HCT116 (cell line): ENCODE measurements around the gene TRRAP. TPM values are rescaled to one million over a fixed set of nuclear protein-coding genes. Genes with fewer than 3 reads are reported as not detected.

ENCODE experiments used
- ATAC-seq: fragments of 200-7000 bp; cut with Tn5 transposase; 2 replicates; pipeline ENCODE4 v1.9.1; 2020; ENCODE audit warnings: mild to moderate bottlenecking, moderate library complexity
- BruUV-seq: library from RNA; stranded (reverse); fragments of 400-500 nt; replicated peaks from 2 replicates; lab custom pipeline; 2021; lab: Mats Ljungman, UMichigan
- CTCF ChIA-PET: fragments of 300-600 bp; sonication (Branson Sonifier 250); formaldehyde crosslinking; loops from one replicate; lab custom pipeline; 2021; ENCODE audit warnings: antibody characterized with exemption; lab: Charles Lee
- POLR2A ChIA-PET: fragments of 300-600, 350-600 bp; sonication (Branson Sonifier 250); formaldehyde crosslinking; loops from one replicate; lab custom pipeline; 2021; ENCODE audit warnings: antibody characterized with exemption; lab: Charles Lee
- RAD21 ChIA-PET, 2 experiments: fragments of 300-600 bp; sonication (Branson Sonifier 250); formaldehyde crosslinking; loops; one replicate each; lab custom pipeline; 2023; ENCODE audit warnings: low total read pairs in 2 of 2; ENCODE audit not compliant: uncharacterized antibody in 2 of 2, unreplicated experiment in 2 of 2, low non-redundant PET in 1 of 2; lab: Charles Lee
- DNase-seq: peaks from one replicate; pipeline ENCODE4 v3.0.0-alpha.2; 2010; ENCODE audit warnings: low read depth, low spot score
- H2AFZ ChIP-seq: fragments of 200-600 bp; shearing (Covaris generic), sonication (generic); 2 replicates; pipeline ENCODE4 v1.6.1; 2017; ENCODE audit warnings: low read depth, mixed run types, mixed read lengths, antibody characterized with exemption, low read length; ENCODE audit not compliant: poor library complexity, severe bottlenecking
- H3K27ac ChIP-seq: 2 replicates; pipeline ENCODE4 v1.5.1; 2012; ENCODE audit warnings: low read depth, low read length
- H3K27me3 ChIP-seq: fragments of 200-600 bp; sonication (generic); 2 replicates; pipeline ENCODE4 v1.6.1; 2016; ENCODE audit warnings: mixed run types, low read length, mixed read lengths; ENCODE audit not compliant: insufficient read depth
- H3K36me3 ChIP-seq, 2 experiments: fragments of 200-500 bp in 1 of 2; fragments of 200-600 bp in 1 of 2; sonication (Bioruptor generic) in 1 of 2; sonication (generic) in 1 of 2; 2 replicates each; pipeline versions ENCODE4 v1.5.1 to v1.6.1; 2014 to 2016; ENCODE audit warnings: low read length in 2 of 2, inconsistent platforms in 1 of 2, mixed read lengths in 1 of 2, mixed run types in 1 of 2; ENCODE audit not compliant: insufficient read depth in 2 of 2, control insufficient read depth in 1 of 2
- H3K4me1 ChIP-seq, 2 experiments: fragments of 200-600 bp in 1 of 2; sonication (generic) in 1 of 2; 2 replicates each; pipeline versions ENCODE4 v1.5.1 to v1.6.1; 2012 to 2017; ENCODE audit warnings: low read length in 2 of 2, inconsistent platforms in 1 of 2, mild to moderate bottlenecking in 1 of 2, mixed read lengths in 1 of 2, mixed run types in 1 of 2, moderate library complexity in 1 of 2; ENCODE audit not compliant: insufficient read depth in 2 of 2, control insufficient read depth in 1 of 2
- H3K4me2 ChIP-seq: fragments of 200-600 bp; sonication (generic); 2 replicates; pipeline ENCODE4 v1.6.1; 2017; ENCODE audit warnings: mixed run types, low read length, mixed read lengths
- H3K4me3 ChIP-seq, 2 experiments: fragments of 200-600 bp in 1 of 2; sonication (generic) in 1 of 2; replicated peaks in 1 of 2; 2 replicates each; pipeline ENCODE4 v1.5.1; 2011 to 2016; ENCODE audit warnings: low read length in 2 of 2, control low read depth in 1 of 2, low read depth in 1 of 2, mild to moderate bottlenecking in 1 of 2, mixed read lengths in 1 of 2, mixed run types in 1 of 2
- H3K79me2 ChIP-seq: fragments of 200-600 bp; sonication (generic); 2 replicates; pipeline ENCODE4 v1.6.1; 2017; ENCODE audit warnings: mild to moderate bottlenecking, mixed run types, low read length, moderate library complexity, mixed read lengths; ENCODE audit not compliant: insufficient read depth
- H3K9ac ChIP-seq: fragments of 200-600 bp; sonication (generic); 2 replicates; pipeline ENCODE4 v1.6.1; 2016; ENCODE audit warnings: low read length, mixed read lengths
- H3K9me2 ChIP-seq: fragments of 200-600 bp; sonication (generic), shearing (Covaris generic); 2 replicates; pipeline ENCODE4 v1.6.1; 2017; ENCODE audit warnings: mixed run types, mild to moderate bottlenecking, moderate library complexity; ENCODE audit not compliant: insufficient read depth
- H3K9me3 ChIP-seq, 2 experiments: fragments of 200-500 bp in 1 of 2; fragments of 200-600 bp in 1 of 2; sonication (Bioruptor generic) in 1 of 2; sonication (generic) in 1 of 2; 2 replicates each; pipeline ENCODE4 v1.6.1; 2014 to 2017; ENCODE audit warnings: low read length in 2 of 2, mixed read lengths in 2 of 2, inconsistent platforms in 1 of 2, low read depth in 1 of 2, mild to moderate bottlenecking in 1 of 2, mixed run types in 1 of 2, moderate library complexity in 1 of 2; ENCODE audit not compliant: control insufficient read depth in 1 of 2, insufficient read depth in 1 of 2
- H4K20me1 ChIP-seq: fragments of 200-600 bp; sonication (generic), shearing (Covaris generic); 2 replicates; pipeline ENCODE4 v1.6.1; 2017; ENCODE audit warnings: mixed run types, mild to moderate bottlenecking, moderate library complexity; ENCODE audit not compliant: insufficient read depth
- CBX3 ChIP-seq: IDR thresholded peaks from 2 replicates; pipeline ENCODE4 v1.6.1; 2012; ENCODE audit warnings: low read depth
- CEBPB ChIP-seq: IDR thresholded peaks from 2 replicates; pipeline ENCODE4 v1.6.1; 2012; ENCODE audit warnings: low read depth
- ELF1 ChIP-seq: IDR thresholded peaks from 2 replicates; pipeline ENCODE4 v1.6.1; 2012; ENCODE audit warnings: low read depth, borderline replicate concordance
- EZH2 ChIP-seq: fragments of 200-600 bp; sonication (generic); IDR thresholded peaks from 2 replicates; pipeline ENCODE4 v1.6.1; 2017; ENCODE audit warnings: antibody characterized with exemption, mixed run types
- FOSL1 ChIP-seq: IDR thresholded peaks from 2 replicates; pipeline ENCODE4 v1.6.1; 2012; ENCODE audit warnings: low read depth
- JUND ChIP-seq: IDR thresholded peaks from 2 replicates; pipeline ENCODE4 v1.6.1; 2012
- POLR2AphosphoS5 ChIP-seq: IDR thresholded peaks from 2 replicates; pipeline ENCODE4 v1.6.1; 2011; ENCODE audit warnings: mild to moderate bottlenecking, low read depth, low read length, moderate library complexity
- RAD21 ChIP-seq: IDR thresholded peaks from 2 replicates; pipeline ENCODE4 v1.6.1; 2012; ENCODE audit warnings: low read depth, mild to moderate bottlenecking
- SIN3A ChIP-seq: IDR thresholded peaks from 2 replicates; pipeline ENCODE4 v1.6.1; 2012; ENCODE audit warnings: low read depth
- SRF ChIP-seq: IDR thresholded peaks from 2 replicates; pipeline ENCODE4 v1.6.1; 2012; ENCODE audit warnings: low read depth
- YY1 ChIP-seq: IDR thresholded peaks from 2 replicates; pipeline ENCODE4 v1.6.1; 2011; ENCODE audit warnings: low read length, low read depth, moderate library complexity, mild to moderate bottlenecking; ENCODE audit not compliant: insufficient replicate concordance; ENCODE audit errors: extremely low read depth
- ZFX ChIP-seq: fragments of 450-650 bp; IDR thresholded peaks from 2 replicates; pipeline ENCODE4 v1.6.1; 2017
- intact Hi-C: fragments of 100-400 bp; cut with micrococcal nuclease; formaldehyde crosslinking; loops from 2 replicates; pipeline ENCODE4 v1.10.0; 2022
- total RNA-seq: library from RNA; stranded (reverse); gene quantifications from one replicate; pipeline ENCODE4 v1.2.1, GENCODE V29; 2021; ENCODE audit not compliant: unreplicated experiment
- TF ChIP-seq, protein P1 (sequence below): IDR thresholded peaks from 2 replicates; pipeline ENCODE4 v1.6.1; 2012; ENCODE audit warnings: low read depth
- TF ChIP-seq, protein P2 (sequence below), 3 experiments: fragments of 200-600 bp in 1 of 3; sonication (generic) in 1 of 3; IDR thresholded peaks in 2 of 3; conservative IDR thresholded peaks in 1 of 3; 2 replicates each; pipeline ENCODE4 v1.5.1; 2012 to 2017; ENCODE audit warnings: low read depth in 2 of 3, low read length in 2 of 3, antibody characterized with exemption in 1 of 3, borderline replicate concordance in 1 of 3, control low read depth in 1 of 3, mild to moderate bottlenecking in 1 of 3, mixed read lengths in 1 of 3, mixed run types in 1 of 3, moderate library complexity in 1 of 3; ENCODE audit not compliant: insufficient read depth in 1 of 3

TRRAP gene
- total RNA-seq, 1 experiment from 2014 or later, result 44.5 TPM

DNA sequence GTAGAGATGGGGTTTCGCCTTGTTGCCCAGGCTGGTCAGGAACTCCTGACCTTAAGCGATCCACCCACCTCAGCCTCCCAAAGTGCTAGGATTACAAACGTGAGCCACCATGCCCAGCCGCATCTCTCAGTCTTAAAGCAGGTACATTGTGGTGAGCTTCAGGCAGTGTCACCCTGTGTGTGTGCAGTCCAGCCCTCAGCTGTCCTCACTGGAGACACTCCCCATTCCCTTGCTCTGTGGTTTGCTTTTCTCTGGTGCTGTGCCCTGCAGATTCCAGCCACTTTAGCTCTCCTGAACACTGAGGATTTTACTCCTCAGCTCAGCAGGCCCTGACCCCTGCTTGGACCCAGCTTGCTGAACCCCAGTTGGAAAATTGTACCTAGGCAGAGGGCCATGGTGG is 6.1 kb downstream of the TRRAP start:
- Histone ChIP-seq H3K79me2 (peaks cover 75% of the 10 kb centered on the region), H3K9me3 (no peaks in the 10 kb centered on the region), H3K9me2 (no peaks in the 10 kb centered on the region), H3K27me3 (no peaks in the 10 kb centered on the region), H4K20me1 (0 out of 2 replicates have a peak, but pooled peaks cover 4% of the 10 kb centered on the region), H3K4me1 (peaks cover 4 to 12% of the 10 kb centered on the region in 2 experiments), H3K27ac (no peak overlapping the region), H3K4me3 (no peak overlapping the region), H3K36me3 (peaks cover 41 to 43% of the 10 kb centered on the region in 2 experiments), H2AFZ (no peak overlapping the region), H3K9ac (no peak overlapping the region), H3K4me2 (no peak overlapping the region)
- no TSS peak for BruUV-seq
- intact Hi-C loops, result no loop called here
- DNase-seq (no peak), ATAC-seq (no peak)
- ChIA-PET CTCF (no interaction called here), RAD21 (no interaction called here), POLR2A (no interaction called here)
- TF ChIP-seq RAD21 (no peak), FOSL1 (no peak), CBX3 (no peak), YY1 (no peak), ZFX (no peak), EZH2 (no peak), CEBPB (no peak), JUND (no peak), SIN3A (no peak), SRF (no peak), ELF1 (no peak), POLR2AphosphoS5 (no peak)
- TF ChIP-seq, protein P1, sequence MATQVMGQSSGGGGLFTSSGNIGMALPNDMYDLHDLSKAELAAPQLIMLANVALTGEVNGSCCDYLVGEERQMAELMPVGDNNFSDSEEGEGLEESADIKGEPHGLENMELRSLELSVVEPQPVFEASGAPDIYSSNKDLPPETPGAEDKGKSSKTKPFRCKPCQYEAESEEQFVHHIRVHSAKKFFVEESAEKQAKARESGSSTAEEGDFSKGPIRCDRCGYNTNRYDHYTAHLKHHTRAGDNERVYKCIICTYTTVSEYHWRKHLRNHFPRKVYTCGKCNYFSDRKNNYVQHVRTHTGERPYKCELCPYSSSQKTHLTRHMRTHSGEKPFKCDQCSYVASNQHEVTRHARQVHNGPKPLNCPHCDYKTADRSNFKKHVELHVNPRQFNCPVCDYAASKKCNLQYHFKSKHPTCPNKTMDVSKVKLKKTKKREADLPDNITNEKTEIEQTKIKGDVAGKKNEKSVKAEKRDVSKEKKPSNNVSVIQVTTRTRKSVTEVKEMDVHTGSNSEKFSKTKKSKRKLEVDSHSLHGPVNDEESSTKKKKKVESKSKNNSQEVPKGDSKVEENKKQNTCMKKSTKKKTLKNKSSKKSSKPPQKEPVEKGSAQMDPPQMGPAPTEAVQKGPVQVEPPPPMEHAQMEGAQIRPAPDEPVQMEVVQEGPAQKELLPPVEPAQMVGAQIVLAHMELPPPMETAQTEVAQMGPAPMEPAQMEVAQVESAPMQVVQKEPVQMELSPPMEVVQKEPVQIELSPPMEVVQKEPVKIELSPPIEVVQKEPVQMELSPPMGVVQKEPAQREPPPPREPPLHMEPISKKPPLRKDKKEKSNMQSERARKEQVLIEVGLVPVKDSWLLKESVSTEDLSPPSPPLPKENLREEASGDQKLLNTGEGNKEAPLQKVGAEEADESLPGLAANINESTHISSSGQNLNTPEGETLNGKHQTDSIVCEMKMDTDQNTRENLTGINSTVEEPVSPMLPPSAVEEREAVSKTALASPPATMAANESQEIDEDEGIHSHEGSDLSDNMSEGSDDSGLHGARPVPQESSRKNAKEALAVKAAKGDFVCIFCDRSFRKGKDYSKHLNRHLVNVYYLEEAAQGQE, result no peak
- TF ChIP-seq, protein P2, sequence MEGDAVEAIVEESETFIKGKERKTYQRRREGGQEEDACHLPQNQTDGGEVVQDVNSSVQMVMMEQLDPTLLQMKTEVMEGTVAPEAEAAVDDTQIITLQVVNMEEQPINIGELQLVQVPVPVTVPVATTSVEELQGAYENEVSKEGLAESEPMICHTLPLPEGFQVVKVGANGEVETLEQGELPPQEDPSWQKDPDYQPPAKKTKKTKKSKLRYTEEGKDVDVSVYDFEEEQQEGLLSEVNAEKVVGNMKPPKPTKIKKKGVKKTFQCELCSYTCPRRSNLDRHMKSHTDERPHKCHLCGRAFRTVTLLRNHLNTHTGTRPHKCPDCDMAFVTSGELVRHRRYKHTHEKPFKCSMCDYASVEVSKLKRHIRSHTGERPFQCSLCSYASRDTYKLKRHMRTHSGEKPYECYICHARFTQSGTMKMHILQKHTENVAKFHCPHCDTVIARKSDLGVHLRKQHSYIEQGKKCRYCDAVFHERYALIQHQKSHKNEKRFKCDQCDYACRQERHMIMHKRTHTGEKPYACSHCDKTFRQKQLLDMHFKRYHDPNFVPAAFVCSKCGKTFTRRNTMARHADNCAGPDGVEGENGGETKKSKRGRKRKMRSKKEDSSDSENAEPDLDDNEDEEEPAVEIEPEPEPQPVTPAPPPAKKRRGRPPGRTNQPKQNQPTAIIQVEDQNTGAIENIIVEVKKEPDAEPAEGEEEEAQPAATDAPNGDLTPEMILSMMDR (IDR thresholded peaks at IDR 0.05 in 2 of 3, conservative IDR thresholded peaks at IDR 0.05 in 1 of 3; ENCODE audit: borderline replicate concordance in 1 of 3, insufficient read depth in 1 of 3, low read depth in 2 of 3, low read length in 2 of 3), result no peak
